Left forelimb (tissue), 1 donor: ENCODE measurements around the gene TMEM234.

ENCODE experiments used
- DNase-seq: peaks from one replicate; pipeline ENCODE4 v3.0.0-alpha.2; 2018; ENCODE audit warnings: low spot score

The TMEM234 gene

DNA sequence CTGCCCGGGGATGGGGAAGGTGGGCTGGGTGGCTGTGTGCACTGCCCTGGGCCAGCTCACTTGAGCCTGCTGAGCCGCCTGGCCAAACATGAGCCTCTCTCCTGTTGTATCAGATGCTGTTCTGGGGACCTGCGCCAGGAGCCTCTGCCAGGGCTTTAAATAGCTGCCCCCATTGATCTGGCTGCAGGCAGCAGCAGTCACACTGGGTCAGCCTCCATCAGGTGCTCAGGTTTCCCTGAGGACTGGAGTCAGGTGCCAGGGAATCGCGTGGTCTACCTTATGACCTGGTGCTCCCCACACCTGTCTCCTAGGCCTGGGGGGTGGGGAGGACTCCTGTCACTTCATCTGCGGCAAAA lies 22.5 kb downstream of the TMEM234 start:
- DNase-seq, result no peak

DNA sequence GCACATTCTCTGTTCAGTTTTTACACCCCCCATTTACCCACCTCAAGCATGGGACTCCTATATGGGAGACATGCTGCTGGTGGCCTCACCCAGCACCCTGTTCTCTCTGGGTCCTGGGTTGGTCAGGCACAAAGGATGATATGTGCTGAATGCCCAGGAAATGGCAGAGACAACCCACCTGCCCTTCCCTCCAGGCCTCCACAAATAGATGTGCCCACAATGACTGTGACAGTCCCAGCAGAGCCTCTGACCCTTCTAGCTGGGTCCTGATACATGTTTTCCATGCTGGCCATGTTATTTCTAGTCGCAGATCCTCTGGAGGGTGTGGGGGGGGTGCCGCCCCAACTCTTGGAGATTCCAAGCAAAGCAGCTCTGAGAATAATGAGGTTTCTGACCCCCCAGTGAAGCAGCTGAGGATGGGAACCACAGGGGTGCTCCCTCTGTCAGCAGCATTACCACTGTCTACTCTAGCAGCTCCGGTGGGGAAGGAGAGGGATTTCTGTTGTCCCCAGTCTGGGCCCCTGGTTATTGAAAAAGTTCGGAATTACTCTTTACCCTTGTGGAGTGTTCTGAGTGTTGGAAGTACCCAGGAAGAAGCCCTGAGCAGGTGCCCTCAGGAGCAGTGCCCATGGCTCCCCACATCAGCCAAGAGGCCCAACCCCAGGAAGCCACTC lies 23.0 kb downstream of the TMEM234 start:
- DNase-seq, result no peak

DNA sequence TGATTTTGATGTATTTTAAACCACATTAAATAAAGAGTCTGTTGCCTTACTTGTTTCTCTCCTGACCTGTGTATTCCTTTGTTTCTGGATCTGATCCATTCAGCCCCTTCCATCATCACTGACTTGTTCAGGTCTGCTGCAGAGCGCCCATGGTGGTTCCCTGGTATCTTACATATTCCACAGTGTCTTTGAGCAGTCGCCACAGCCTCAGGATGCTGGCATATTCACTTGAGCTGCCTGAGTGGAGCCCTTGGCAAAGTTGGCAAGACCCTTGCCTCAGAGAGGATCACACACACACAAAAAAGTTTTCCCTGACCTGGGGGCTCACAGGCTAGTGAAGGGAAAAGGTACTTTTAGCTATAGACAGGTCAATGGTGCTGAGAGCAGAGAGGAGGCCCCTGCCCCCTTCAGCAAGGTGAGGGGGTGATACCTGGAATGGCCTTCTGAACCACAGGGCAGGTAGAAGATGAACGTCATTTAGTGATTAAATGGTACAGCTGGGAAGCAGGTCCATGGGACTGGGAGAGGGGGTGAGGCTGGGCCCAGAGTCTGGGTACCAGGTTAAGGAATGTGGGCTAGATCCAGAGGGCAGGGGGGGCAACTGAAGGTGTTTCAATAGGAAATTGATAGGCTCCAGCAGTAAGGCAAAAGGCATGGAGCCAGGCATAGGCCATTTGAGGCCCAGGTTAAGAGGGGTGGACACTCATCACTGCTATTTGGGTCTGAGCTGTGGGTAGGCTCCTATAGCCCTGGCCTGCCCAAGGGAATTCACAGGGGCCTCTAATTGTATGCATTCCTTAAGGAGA lies 23.7 kb downstream of the TMEM234 start:
- DNase-seq, result no peak

DNA sequence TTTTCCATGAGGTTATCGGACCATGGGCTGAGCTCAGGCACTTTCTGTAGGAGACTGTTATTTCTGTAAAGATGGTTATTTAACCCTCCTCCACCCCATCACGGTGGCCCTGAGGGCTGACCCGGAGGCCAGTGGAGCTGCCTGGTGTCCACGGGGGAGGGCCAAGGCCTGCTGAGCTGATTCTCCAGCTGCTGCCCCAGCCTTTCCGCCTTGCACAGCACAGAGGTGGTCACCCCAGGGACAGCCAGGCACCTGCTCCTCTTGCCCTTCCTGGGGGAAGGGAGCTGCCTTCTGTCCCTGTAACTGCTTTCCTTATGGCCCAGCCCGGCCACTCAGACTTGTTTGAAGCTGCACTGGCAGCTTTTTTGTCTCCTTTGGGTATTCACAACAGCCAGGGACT lies 24.3 kb downstream of the TMEM234 start:
- no peak for DNase-seq

DNA sequence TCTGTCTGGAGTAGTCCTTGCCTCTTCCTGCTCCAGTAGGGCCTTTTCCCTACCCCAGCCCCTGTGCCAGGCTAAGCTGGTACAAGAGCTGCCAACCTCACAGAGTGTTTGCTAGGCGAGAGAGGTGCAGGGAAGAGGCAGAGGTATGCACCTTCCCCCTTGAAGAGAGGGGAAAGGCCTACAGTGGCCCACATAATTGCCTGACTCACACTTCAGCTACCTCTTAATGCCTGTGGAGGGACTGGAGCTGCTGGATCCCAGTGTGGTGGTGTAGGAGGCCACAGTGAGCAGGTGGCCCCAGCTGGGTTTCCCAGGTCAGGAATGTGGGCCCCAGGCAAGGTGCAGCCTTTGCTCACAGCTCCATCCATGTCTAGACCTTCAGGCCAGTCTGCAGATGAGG lies 25.1 kb downstream of the TMEM234 start:
- DNase-seq, result no peak

DNA sequence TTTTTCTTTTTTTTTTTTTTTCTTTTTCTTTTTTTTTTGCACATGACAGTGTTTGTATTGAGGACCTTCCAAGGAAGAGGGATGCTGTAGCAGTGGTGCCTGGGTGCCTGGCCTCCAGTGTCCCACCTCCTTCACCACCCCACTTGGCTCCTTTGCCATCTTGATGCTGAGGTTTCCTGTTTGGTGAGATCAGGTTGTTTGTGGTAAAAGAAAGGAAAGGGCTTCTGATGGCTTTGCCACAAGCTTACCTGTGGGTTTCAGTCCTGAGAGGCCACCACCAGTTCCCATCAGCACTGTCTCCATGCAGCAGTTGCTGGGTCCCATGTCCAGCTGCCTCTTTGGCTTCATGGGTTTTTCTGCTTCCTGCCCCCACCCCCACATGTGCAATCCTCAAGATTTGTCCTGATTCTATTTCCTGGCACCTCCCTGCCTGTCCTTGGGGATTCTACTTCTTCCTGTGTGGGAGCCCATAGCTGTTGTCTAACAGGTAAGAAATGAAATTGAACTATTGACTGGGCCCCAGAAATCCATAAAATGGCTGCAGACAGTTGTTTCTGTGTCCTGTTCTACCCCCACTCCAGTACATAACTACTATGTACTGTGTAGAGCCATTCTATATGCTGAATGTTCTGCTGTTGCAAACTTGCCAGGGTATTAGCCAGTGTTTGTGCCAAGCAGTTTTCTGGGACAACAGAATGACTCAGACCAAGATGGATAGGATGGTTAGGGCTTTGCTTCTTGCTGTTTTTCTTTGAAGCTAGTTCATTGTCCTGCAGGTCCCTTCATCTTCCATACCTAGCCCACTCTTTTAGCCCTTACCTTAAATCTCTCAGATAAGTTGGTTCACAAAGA lies 26.0 kb downstream of the TMEM234 start:
- DNase-seq, result no peak

DNA sequence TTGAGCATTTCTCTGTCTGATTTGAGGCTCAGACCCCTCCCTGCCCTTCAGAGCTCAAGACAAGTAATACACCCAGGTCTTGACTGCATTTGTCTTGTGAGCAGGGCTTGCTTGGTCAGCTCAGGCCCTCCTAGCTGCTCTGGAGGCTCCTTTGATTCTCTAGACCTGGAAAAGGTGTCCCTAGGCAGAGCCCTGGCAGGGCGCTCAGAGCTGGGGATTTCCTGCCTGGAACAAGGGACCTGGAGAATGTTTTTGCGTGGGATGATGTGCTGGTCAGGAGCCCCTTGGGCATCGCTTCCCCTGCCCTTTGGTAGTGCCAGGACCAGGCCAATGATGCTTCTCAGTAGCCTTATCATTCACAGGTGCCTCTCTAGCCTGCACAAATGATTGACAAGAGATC lies 26.6 kb downstream of the TMEM234 start:
- DNase-seq, result no peak

DNA sequence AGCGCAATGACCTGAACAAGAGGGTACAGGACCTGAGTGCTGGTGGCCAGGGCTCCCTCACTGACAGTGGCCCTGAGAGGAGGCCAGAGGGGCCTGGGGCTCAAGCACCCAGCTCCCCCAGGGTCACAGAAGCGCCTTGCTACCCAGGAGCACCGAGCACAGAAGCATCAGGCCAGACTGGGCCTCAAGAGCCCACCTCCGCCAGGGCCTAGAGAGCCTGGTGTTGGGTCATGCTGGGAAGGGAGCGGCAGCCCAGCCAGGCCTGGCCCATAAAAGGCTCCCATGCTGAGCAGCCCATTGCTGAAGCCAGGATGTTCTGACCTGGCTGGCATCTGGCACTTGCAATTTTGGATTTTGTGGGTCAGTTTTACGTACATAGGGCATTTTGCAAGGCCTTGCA lies 27.2 kb downstream of the TMEM234 start:
- DNase-seq, result no peak

DNA sequence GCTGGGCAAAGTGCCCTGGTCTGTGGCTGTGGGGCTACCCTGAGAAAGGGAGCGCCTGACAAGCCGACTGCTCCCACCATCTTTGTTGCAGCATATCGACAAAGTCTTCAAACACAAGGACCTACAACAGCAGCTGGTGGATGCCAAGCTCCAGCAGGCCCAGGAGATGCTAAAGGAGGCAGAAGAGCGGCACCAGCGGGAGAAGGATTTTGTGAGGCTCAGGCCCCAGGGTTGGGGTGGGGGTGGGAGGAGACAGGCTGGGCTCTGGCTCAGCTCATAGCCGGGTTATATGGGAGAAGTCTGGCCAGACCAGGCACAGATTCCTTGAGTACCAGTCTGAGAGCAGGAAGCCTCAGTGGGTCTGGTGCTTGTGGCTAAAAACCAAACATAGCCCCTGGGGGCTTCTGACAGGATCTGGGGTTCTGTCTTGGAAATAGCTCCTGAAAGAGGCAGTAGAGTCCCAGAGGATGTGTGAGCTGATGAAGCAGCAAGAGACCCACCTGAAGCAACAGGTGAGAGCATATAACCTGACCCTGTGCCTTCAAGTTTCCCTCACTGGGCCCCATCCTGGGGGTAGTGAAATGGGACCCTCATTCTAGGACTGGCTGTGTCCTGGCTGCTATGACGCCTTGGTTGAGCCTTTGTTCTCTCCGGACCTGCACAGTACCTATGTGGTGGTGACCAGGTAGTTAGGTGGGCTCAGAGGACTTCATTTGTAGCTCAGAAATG lies 29.8 kb downstream of the TMEM234 start:
- DNase-seq, result no peak

DNA sequence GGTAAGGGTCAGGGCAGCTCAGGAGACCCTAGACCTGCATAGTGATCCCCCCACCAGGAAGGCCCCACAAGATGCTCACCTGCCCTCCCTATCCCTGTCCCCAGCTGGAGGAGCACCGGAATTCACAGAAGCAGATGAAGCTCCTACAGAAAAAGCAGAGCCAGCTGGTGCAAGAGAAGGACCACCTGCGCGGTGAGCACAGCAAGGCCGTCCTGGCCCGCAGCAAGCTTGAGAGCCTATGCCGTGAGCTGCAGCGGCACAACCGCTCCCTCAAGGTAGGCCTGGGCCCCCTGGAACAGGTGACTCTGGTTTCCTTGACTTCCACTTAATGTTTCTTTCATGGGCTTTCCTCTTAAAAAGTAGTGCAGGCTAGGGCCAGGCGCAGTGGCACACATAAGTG lies 34.3 kb downstream of the TMEM234 start:
- DNase-seq, result no peak

DNA sequence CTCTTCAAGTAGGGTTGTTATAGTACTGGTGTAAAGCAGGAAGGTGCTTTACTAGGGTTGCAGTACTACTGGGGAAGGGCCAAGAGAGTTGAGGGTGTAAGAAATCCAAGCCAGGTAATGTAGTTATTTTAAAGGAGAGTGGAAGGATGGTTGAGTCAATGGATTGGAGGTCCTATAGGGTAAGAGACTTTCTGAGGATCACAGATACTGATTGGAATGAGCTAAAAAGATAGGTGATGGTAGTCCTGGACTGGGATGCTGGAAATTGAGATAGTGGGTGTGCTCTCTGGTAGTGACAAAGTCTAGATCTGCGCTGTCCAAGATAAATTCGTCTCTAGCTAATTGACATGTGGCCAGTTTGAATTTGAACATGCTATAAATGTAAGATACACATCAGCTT lies 35.7 kb downstream of the TMEM234 start:
- DNase-seq, result no peak

DNA sequence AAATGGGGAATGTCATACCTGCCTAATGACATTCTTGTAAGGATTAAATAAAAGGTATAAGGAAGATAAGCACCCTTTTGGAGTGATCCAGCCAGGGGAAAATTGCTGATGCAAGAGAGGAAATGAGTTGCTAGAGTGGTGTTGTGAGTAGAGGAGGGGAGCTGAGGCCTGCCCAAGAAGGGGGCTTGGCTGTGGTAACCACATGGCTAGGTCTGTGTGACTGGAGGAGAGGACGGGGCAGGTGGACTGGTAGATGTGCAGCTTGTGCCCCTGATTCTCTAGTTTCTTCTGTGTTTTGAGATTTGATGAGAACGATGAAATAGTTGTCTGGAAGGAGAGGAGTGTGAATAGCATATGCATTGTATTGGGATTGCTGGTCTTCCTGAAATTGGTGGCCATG lies 36.1 kb downstream of the TMEM234 start:
- no peak for DNase-seq

DNA sequence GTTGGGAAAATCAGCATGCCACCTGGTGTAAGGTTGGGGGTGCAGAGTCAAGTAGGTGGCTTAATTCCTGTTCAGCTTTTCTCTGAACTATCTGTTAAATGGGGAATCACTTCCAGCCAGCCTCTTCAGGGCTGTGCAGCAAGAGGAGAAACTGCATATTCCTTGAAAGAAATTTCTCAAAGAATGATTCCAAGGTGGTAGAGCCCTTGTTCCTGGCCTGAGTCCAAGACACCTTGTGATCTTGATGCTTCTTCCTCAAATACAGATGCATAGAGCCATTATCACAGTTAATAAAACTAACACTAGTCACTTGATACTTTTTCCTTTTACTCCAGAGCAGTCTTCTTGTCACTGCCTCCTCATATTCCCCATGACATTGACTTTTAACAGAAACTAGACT lies 37.5 kb downstream of the TMEM234 start:
- no peak for DNase-seq

DNA sequence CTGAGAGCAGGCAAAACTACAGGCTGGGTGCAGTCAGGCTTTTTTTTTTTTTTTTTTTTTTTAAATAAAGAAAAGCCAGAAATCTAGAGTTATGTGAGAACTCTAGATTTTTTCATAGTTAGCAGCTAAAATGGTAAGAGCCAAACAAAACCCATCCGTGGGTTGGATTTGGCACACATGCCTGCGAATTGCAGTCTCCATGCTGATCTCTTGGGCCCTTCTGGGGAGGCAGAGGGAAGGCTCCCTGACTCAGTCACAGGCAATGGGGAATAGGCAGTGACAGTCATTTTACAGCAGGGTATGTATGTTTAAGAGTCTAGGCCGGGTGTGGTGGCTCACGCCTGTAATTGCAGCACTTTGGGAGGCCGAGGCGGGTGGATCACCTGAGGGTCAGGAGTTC lies 40.1 kb downstream of the TMEM234 start:
- no peak for DNase-seq

DNA sequence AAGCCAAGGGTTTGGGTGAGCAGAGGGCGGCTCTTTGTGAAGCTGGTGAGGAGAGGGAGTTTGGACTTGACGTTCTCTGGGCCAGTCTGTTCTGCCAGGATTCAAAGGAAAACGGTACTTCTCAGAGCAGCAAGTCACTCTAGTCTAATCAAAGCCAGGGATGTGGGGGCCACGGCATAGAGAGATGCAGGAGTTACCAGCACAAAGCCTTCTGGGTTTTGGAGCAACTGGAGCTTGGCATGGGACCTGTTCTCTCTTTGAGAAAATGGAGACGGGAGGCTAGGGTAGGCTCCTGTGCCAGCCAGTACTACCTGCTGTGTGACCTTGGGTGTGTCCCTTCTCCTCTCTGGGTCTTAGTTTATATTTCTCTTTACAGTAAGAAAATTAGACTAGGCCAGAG lies 40.6 kb downstream of the TMEM234 start:
- no peak for DNase-seq

DNA sequence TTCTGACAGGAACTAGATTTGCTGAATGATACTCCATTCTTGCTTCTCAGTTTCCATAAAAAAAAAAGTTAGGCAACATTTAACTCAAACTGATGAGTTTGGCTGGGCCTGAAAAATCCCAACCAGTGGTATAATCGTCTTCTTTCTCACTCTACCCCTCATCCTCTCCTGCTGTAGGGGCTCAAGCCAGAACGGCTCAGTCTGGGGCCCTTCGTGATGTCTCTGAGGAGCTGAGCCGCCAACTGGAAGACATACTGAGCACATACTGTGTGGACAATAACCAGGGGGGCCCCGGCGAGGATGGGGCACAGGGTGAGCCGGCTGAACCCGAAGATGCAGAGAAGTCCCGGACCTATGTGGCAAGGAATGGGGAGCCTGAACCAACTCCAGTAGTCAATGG lies 41.1 kb downstream of the TMEM234 start:
- DNase-seq, result no peak

DNA sequence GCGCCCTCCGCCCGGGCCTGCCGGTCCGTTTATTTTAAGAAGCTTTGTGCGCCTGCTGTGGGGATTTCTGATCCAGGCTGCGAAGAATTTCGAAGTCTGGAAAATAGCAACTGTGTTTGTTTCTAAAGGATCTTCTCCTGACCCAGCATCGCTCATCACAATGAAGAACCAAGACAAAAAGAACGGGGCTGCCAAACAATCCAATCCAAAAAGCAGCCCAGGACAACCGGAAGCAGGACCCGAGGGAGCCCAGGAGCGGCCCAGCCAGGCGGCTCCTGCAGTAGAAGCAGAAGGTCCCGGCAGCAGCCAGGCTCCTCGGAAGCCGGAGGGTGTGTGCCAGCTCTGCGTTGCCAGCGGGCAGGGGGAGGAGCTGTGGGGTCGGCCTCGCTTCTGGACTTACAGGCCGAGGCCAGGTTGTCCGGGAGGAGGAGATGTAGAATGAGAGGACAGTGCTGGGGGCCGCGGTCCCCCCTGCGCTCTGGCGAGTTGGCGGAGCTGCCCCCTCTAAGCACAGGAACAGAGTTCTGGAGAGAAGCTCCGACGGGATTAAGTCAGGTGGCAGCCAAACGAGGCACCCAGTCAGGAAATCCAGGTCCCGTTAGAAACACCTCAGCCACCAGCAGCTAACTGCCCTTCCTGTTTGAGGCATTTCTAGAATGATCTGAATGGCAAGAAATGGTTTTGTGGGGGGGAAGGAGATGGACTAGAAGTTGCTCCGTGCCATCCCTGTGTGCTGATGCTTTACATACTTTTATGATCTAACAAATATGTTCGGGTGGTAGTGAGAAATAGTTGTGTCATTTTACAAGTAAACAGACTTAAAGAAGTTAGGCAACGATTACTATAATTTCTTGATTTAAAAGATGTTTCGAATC lies 41.7 kb downstream of the TMEM234 start:
- peak; percentile 78 for DNase-seq

DNA sequence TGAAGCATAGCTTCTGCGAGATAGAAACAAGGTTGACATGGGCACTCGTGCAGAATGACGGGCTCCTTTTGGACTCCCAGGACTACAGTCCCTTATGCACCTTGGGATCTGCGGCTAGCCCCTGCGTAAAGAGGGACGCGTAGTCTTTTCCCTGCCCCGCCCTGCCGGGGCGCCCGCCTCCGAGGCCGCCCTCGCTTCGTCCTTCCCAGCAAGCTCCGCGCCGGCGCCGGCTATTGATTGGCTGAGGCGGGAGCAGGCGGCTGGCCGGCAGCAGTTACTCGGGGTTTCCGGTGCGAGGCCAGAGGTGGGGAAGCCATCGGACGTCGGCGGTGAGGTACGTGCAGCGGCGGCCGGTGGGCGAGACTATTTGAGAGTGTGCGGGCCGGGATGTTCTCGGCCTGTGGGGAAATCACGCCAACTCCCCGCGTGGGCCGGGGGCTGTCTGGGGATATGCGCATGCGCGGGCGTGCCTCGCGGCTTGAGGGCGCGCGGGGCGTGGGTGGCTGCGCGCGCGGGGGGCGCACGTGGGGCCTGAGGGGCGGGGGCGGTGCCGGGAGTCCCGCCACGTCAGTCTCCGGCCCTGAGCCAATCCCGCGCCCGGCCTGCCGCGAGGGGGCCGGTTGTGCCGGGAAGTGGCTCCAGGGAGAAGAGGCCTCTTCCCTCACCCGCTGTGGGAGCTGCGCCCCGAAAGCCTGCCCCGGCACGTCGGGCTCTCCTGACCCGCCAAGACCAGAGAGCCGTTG lies 42.5 kb downstream of the TMEM234 start, which contains the start of gene TXLNA:
Gene TXLNA, plus strand, starts transcription at position 233 of the 743 bp plus-strand sequence. CDS start 671 bp downstream, outside the sequence.
- peak; percentile 96 for DNase-seq

DNA sequence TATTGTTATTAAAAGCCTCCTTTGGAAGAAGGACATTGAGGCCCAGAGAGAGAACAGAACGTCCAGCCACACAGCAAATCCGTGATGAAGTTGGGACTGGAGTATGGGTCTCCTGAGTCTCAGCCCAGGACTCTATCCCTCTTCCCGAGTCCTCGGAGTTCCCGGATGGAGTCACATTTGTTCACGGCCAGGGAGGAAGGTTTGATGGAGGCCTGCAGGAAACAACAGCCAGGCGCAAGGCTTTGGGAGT lies 43.0 kb downstream of the TMEM234 start:
- no peak for DNase-seq

DNA sequence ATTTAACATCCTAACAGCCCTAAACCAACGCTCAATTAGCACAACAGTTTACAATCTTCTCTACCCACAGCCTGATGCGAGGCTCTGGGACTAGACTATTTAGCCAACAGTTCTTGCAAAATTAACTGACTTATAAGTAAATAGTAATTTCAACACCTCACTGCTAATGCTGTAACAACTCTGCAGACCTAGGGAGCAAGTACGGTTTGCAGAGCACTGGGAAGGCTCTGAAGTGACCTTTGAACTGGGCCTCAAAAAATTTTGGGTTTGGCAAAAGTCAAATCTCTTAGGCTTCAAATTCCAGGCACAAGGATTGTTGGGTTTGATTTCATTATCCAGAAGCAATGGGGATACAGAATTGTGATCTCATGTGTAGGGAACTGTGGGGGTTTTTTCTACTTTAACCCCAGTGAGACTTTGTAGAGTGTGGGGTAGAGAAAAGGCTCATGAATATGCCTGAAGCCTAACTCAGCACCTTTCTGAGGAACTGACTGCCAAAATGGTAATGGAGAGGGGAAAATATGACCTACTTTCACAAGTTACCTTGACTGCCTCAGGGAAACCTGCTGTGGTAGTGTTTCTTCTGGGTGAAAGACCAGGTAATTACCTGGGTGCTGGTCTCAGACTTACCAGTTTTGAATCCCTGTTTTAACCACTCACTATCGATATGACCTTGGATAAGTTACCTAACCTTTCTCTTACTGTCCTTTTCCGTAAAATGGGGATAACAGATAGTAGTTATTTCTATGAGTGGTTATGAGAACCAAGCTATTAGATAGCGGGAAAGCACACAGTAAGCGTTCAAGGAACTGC lies 43.6 kb downstream of the TMEM234 start:
- no peak for DNase-seq
